HepG2 (cell line): Measurements from ENCODE around the gene VPREB3. TPM values are rescaled to one million over a fixed set of nuclear protein-coding genes. Genes with fewer than 3 reads are reported as not detected.

Source experiments
- CHD4 ChIP-seq: fragments of 200-600 bp; sonication (generic); IDR thresholded peaks from 2 replicates; pipeline ENCODE4 v1.7.0; 2017; ENCODE audit warnings: mild to moderate bottlenecking, low read length, borderline replicate concordance
- FOXK1 ChIP-seq: sonication (generic); formaldehyde crosslinking; IDR thresholded peaks from 2 replicates; pipeline ENCODE4 v1.4.0; 2020; ENCODE audit warnings: low read depth, missing genetic modification reagents, borderline replicate concordance
- KIAA2018 ChIP-seq: sonication (generic); formaldehyde crosslinking; IDR thresholded peaks from 2 replicates; pipeline ENCODE4 v1.5.0; 2020; ENCODE audit warnings: mild to moderate bottlenecking, missing genetic modification reagents, borderline replicate concordance
- KLF6 ChIP-seq: IDR thresholded peaks from 2 replicates; pipeline ENCODE4 v1.8.0; 2016; ENCODE audit warnings: missing biosample characterization, missing genetic modification reagents
- KLF9 ChIP-seq: IDR thresholded peaks from 2 replicates; pipeline ENCODE4 v1.6.1; 2016; ENCODE audit warnings: low read depth
- MAZ ChIP-seq, 2 experiments: sonication (generic) in 1 of 2; formaldehyde crosslinking in 1 of 2; IDR thresholded peaks; 2 replicates each; pipeline versions ENCODE4 v1.5.0 to v1.6.1; 2012 to 2020; ENCODE audit warnings: low read depth in 2 of 2, mild to moderate bottlenecking in 2 of 2, borderline replicate concordance in 1 of 2, improper control_type of control experiment in 1 of 2, low read length in 1 of 2, missing genetic modification reagents in 1 of 2, moderate library complexity in 1 of 2
- RARG ChIP-seq: sonication (generic); formaldehyde crosslinking; IDR thresholded peaks from 2 replicates; pipeline ENCODE4 v1.4.0; 2020; ENCODE audit warnings: low read depth, mild to moderate bottlenecking, missing genetic modification reagents
- SAFB2 ChIP-seq: sonication (generic); formaldehyde crosslinking; IDR thresholded peaks from 2 replicates; pipeline ENCODE4 v1.5.1; 2020; ENCODE audit warnings: missing genetic modification reagents, low read depth, mild to moderate bottlenecking, borderline replicate concordance
- SP5 ChIP-seq: IDR thresholded peaks from 2 replicates; pipeline ENCODE4 v1.6.1; 2016; ENCODE audit warnings: low read depth, borderline replicate concordance
- TOPORS ChIP-seq: sonication (generic); formaldehyde crosslinking; IDR thresholded peaks from 2 replicates; pipeline ENCODE4 v1.8.0; 2023; ENCODE audit warnings: mild to moderate bottlenecking, missing genetic modification reagents
- TSC22D2 ChIP-seq: sonication (generic); formaldehyde crosslinking; IDR thresholded peaks from 2 replicates; pipeline ENCODE4 v1.5.1; 2020; ENCODE audit warnings: missing genetic modification reagents, mild to moderate bottlenecking, borderline replicate concordance
- YY1 ChIP-seq: IDR thresholded peaks from 2 replicates; pipeline ENCODE4 v1.6.1; 2011; ENCODE audit warnings: low read length, low read depth, moderate library complexity, mild to moderate bottlenecking; ENCODE audit not compliant: insufficient read depth, insufficient replicate concordance
- ZBTB20 ChIP-seq: sonication (generic); formaldehyde crosslinking; IDR thresholded peaks from 2 replicates; pipeline ENCODE4 v1.8.1; 2023; ENCODE audit warnings: missing genetic modification reagents, low read depth, mild to moderate bottlenecking, borderline replicate concordance
- ZNF20 ChIP-seq: sonication (generic); formaldehyde crosslinking; IDR thresholded peaks from 2 replicates; pipeline ENCODE4 v1.4.0; 2020; ENCODE audit warnings: mild to moderate bottlenecking, moderate library complexity, missing genetic modification reagents
- ZNF207 ChIP-seq: fragments of 450-650 bp; IDR thresholded peaks from 2 replicates; pipeline ENCODE4 v1.6.1; 2016; ENCODE audit warnings: antibody characterized with exemption, borderline replicate concordance
- ZNF224 ChIP-seq: sonication (generic); formaldehyde crosslinking; IDR thresholded peaks from 2 replicates; pipeline ENCODE4 v1.5.0; 2020; ENCODE audit warnings: mild to moderate bottlenecking, missing genetic modification reagents
- ZNF333 ChIP-seq: sonication (generic); formaldehyde crosslinking; IDR thresholded peaks from 2 replicates; pipeline ENCODE4 v1.4.0; 2020; ENCODE audit warnings: mild to moderate bottlenecking, missing genetic modification reagents, borderline replicate concordance
- ZNF33B ChIP-seq: sonication (generic); formaldehyde crosslinking; IDR thresholded peaks from 2 replicates; pipeline ENCODE4 v1.5.1; 2020; ENCODE audit warnings: mild to moderate bottlenecking, missing genetic modification reagents
- ZNF580 ChIP-seq: IDR thresholded peaks from 2 replicates; pipeline ENCODE4 v1.6.1; 2016; ENCODE audit warnings: low read depth, borderline replicate concordance
- ZNF678 ChIP-seq: sonication (generic); formaldehyde crosslinking; IDR thresholded peaks from 2 replicates; pipeline ENCODE4 v1.4.0; 2020; ENCODE audit warnings: mild to moderate bottlenecking, missing genetic modification reagents
- ZNF790 ChIP-seq: sonication (generic); formaldehyde crosslinking; IDR thresholded peaks from 2 replicates; pipeline ENCODE4 v1.8.0; 2022; ENCODE audit warnings: missing genetic modification reagents, mild to moderate bottlenecking, borderline replicate concordance
- polyA plus RNA-seq, 8 experiments: library from polyadenylated mRNA; depleted of rRNA in 3 of 8; stranded (reverse) in 7 of 8; unstranded in 1 of 8; fragments of >200 nt; fragmentation: Illumina TruSeq in 4 of 8; extraction: Trizol in 4 of 8; gene quantifications; 2 replicates each; pipeline versions ENCODE4 v1.2.1 to v1.2.3, GENCODE V29; 2011 to 2016; ENCODE audit warnings: low read depth in 4 of 8, missing spikeins in 1 of 8, mixed read lengths in 1 of 8; ENCODE audit not compliant: insufficient read depth in 1 of 8
- total RNA-seq, 5 experiments: library from RNA; depleted of rRNA; stranded (reverse); fragments of >200 nt; fragmentation: Illumina TruSeq; extraction: Trizol; gene quantifications; 2 replicates each; pipeline ENCODE4 v1.2.3, GENCODE V29; 2016; ENCODE audit warnings: low read depth in 1 of 5

The VPREB3 gene
- total and polyA plus RNA-seq, 2 of the 13 experiments (the other 11 are each of a cell fraction or from before 2014, with no cell fraction given), result 0.22 TPM; not detected in 1

GRCh38 chr22:23774114-23774921, 20.1 kb upstream of the VPREB3 start (continued):
- TF ChIP-seq TSC22D2 (CRISPR knock-in tag) (0 out of 2 replicates have a peak, but pooled peaks have one; percentile 10), MAZ (IDR thresholded peaks at IDR 0.05; ENCODE audit: borderline replicate concordance, low read depth, low read length) (peak; percentile 73; the same call in 1 of the 2 replicates), MAZ (CRISPR knock-in tag; IDR thresholded peaks at IDR 0.05; ENCODE audit: low read depth) (peak; percentile 77), KIAA2018 (no peak), ZNF790 (no peak), YY1 (no peak), SP5 (peak; percentile 85), KLF9 (CRISPR knock-in tag) (no peak), ZNF224 (CRISPR knock-in tag) (no peak), RARG (CRISPR knock-in tag) (no peak), ZNF580 (peak; percentile 60; the same call in 1 of the 2 replicates), KLF6 (0 out of 2 replicates have a peak, but pooled peaks have one; percentile 62), ZNF678 (CRISPR knock-in tag) (no peak), ZNF207 (no peak), ZNF20 (no peak), FOXK1 (CRISPR knock-in tag) (peak; percentile 86), ZNF33B (no peak; the same call in 1 of the 2 replicates), TOPORS (CRISPR knock-in tag) (peak; percentile 52; the same call in 1 of the 2 replicates), ZBTB20 (CRISPR knock-in tag) (no peak), CHD4 (no peak; the same call in 1 of the 2 replicates), SAFB2 (CRISPR knock-in tag) (no peak), ZNF333 (no peak)
